ENCODE measurements around the gene NVL.

- TF ChIP-seq CTCF (conservative IDR thresholded peaks at IDR 0.05; ENCODE audit: low read length) (no peak), EZH2phosphoT487 (IDR thresholded peaks at IDR 0.05; ENCODE audit: borderline replicate concordance) (no peak)
Measured at GRCh38 chr1:224302947-224303346, 27.0 kb downstream of the NVL start.

All from Loucy (cell line).